Small intestine (tissue), 7 donors: Measurements from ENCODE around the gene LIPH. TPM values are rescaled to one million over a fixed set of nuclear protein-coding genes. Genes with fewer than 3 reads are reported as not detected.

Experiments
- DNase-seq, 2 donors: peaks; one replicate each; pipeline versions ENCODE4 v3.0.0 to v3.0.0-alpha.2; 2013
- FAIRE-seq: peaks from 2 replicates; lab custom pipeline; 2012; peaks lifted over from hg19 to GRCh38; lab: Jason Lieb, UNC
- H3K27ac ChIP-seq, 3 donors: one replicate each; pipeline ENCODE4 v1.5.1; 2013; ENCODE audit warnings: low read length in 2 of 3, mild to moderate bottlenecking in 2 of 3, control low read depth in 1 of 3, inconsistent platforms in 1 of 3, low read depth in 1 of 3, moderate library complexity in 1 of 3
- H3K27me3 ChIP-seq, 3 donors: one replicate each; pipeline ENCODE4 v1.6.1; 2013; ENCODE audit warnings: low read length in 3 of 3, inconsistent platforms in 1 of 3; ENCODE audit not compliant: control insufficient read depth in 3 of 3, insufficient read depth in 3 of 3
- H3K36me3 ChIP-seq, 3 donors: one replicate each; pipeline ENCODE4 v1.6.1; 2013; ENCODE audit warnings: low read length in 3 of 3, inconsistent platforms in 1 of 3, low read depth in 1 of 3, mild to moderate bottlenecking in 1 of 3, moderate library complexity in 1 of 3; ENCODE audit not compliant: control insufficient read depth in 3 of 3, insufficient read depth in 2 of 3
- H3K4me1 ChIP-seq, 3 donors: one replicate each; pipeline ENCODE4 v1.6.1; 2013; ENCODE audit warnings: low read length in 2 of 3, inconsistent platforms in 1 of 3, low read depth in 1 of 3, mild to moderate bottlenecking in 1 of 3, moderate library complexity in 1 of 3; ENCODE audit not compliant: control insufficient read depth in 3 of 3, insufficient read depth in 2 of 3
- H3K4me3 ChIP-seq, 3 donors: one replicate each; pipeline ENCODE4 v1.5.1; 2013; ENCODE audit warnings: low read length in 3 of 3, control low read depth in 1 of 3, inconsistent platforms in 1 of 3, low read depth in 1 of 3, mild to moderate bottlenecking in 1 of 3, moderate library complexity in 1 of 3
- H3K9me3 ChIP-seq, 2 donors: one replicate each; pipeline ENCODE4 v1.6.1; 2013; ENCODE audit warnings: low read depth in 1 of 2, low read length in 1 of 2; ENCODE audit not compliant: control insufficient read depth in 2 of 2, insufficient read depth in 1 of 2
- WGBS, 3 donors: extraction: QIAGEN DNeasy Blood & Tissue Kit; methylation state at CpG; one replicate each; pipeline ENCODE4 v1.1.7; 2013; 5-methylcytosine and 5-hydroxymethylcytosine counted together
- polyA plus RNA-seq, 4 donors: library from polyadenylated mRNA; stranded (reverse) in 3 of 4; unstranded in 1 of 4; fragments of 200-250 nt in 3 of 4; fragments of 120-200 nt in 1 of 4; gene quantifications; one replicate each; pipeline versions ENCODE4 v1.2.1 to v1.2.3, GENCODE V29; 2013
- donor health status: healthy with polysubstance abuse.
- donor health status: control.
- donor health status: control.
- donor health status: Bipolar disorder and iron deficiency.
- donor health status: healthy.

The LIPH gene
- polyA plus RNA-seq, 4 donors: 5.0 to 10.4 (median 8.4) TPM

- Histone ChIP-seq H3K27me3 (no peaks in the 10 kb centered on the region), H3K4me3 (no peak overlapping the region), H3K9me3 (no peaks in the 10 kb centered on the region), H3K36me3 (no peaks in the 10 kb centered on the region), H3K4me1 (peaks cover 0 to 25% (median 0%) of the 10 kb centered on the region in 3 donors), H3K27ac (peak overlapping the region; percentile 88 to 99 (median 88))
- 5 to 14% (median 11%) methylated on average over 9 of the region's 9 CpGs for WGBS, 3 donors
- DNase-seq (peak; percentile 95 to 99), FAIRE-seq (no peak)
Measured at GRCh38 chr3:185537369-185537970, 14.9 kb downstream of the LIPH start.

- no peak for FAIRE-seq
- Histone ChIP-seq H3K4me3 (no peak overlapping the region), H3K36me3 (no peaks in the 10 kb centered on the region), H3K4me1 (peaks cover 0 to 37% (median 0%) of the 10 kb centered on the region in 3 donors), H3K9me3 (no peaks in the 10 kb centered on the region), H3K27ac (peak overlapping the region in 1 of 3 donors; percentile 26), H3K27me3 (no peaks in the 10 kb centered on the region)
- peak; percentile 27 to 39 for DNase-seq
- 67 to 84% (median 68%) methylated on average over 2 of the region's 2 CpGs for WGBS, 3 donors
Measured at GRCh38 chr3:185534511-185534910, 17.9 kb downstream of the LIPH start.

- no peak for DNase-seq
- Histone ChIP-seq H3K4me3 (no peak overlapping the region), H3K4me1 (peaks cover 0 to 33% (median 0%) of the 10 kb centered on the region in 3 donors), H3K36me3 (no peaks in the 10 kb centered on the region), H3K27ac (no peak overlapping the region), H3K27me3 (no peaks in the 10 kb centered on the region), H3K9me3 (no peaks in the 10 kb centered on the region)
- no peak for FAIRE-seq
- WGBS, 3 donors: 62 to 69% (median 64%) methylated on average over 5 of the region's 5 CpGs
Measured at GRCh38 chr3:185532901-185533300, 19.5 kb downstream of the LIPH start.

- no peak overlapping the region for H3K4me3 ChIP-seq
- H3K27me3 ChIP-seq: no peaks in the 10 kb centered on the region
- peaks cover 0 to 22% (median 3%) of the 10 kb centered on the region in 3 donors for H3K4me1 ChIP-seq
- FAIRE-seq: no peak
- H3K9me3 ChIP-seq: no peaks in the 10 kb centered on the region
- DNase-seq: peak; percentile 71
- 22 to 49% (median 40%) methylated on average over 5 of the region's 5 CpGs for WGBS, 3 donors
- peaks cover 0 to 10% (median 0%) of the 10 kb centered on the region in 3 donors for H3K36me3 ChIP-seq
- peak overlapping the region in 1 of 3 donors; percentile 51 for H3K27ac ChIP-seq
Measured at GRCh38 chr3:185530856-185531255, 21.5 kb downstream of the LIPH start.

GRCh38 chr3:185528532-185528931 is 23.9 kb downstream of the LIPH start:
- H3K9me3 ChIP-seq: no peaks in the 10 kb centered on the region
- no peak overlapping the region for H3K4me3 ChIP-seq
- H3K27ac ChIP-seq: no peak overlapping the region
- peaks cover 0 to 13% (median 0%) of the 10 kb centered on the region in 3 donors for H3K36me3 ChIP-seq
- H3K27me3 ChIP-seq: no peaks in the 10 kb centered on the region
- FAIRE-seq: no peak
- peaks cover 0 to 12% (median 3%) of the 10 kb centered on the region in 3 donors for H3K4me1 ChIP-seq
- whole genome bisulfite sequencing, 3 donors: 69 to 85% (median 70%) methylated on average over 6 of the region's 6 CpGs
- DNase-seq: no peak

- Histone ChIP-seq H3K9me3 (no peaks in the 10 kb centered on the region), H3K36me3 (peaks cover 0 to 16% (median 0%) of the 10 kb centered on the region in 3 donors), H3K4me3 (no peak overlapping the region), H3K27ac (no peak overlapping the region), H3K4me1 (peaks cover 0 to 12% (median 3%) of the 10 kb centered on the region in 3 donors), H3K27me3 (no peaks in the 10 kb centered on the region)
- DNase-seq (peak in 1 of 2 donors; percentile 71), FAIRE-seq (no peak)
- WGBS, 3 donors: 32 to 65% (median 38%) methylated on average over 9 of the region's 9 CpGs
Measured at GRCh38 chr3:185527364-185527763, 25.0 kb downstream of the LIPH start.

GRCh38 chr3:185526349-185526951 is 25.9 kb downstream of the LIPH start:
- 57 to 80% (median 66%) methylated on average over 2 of the region's 2 CpGs for whole genome bisulfite sequencing, 3 donors
- H3K4me3 ChIP-seq: no peak overlapping the region

GRCh38 chr3:185521349-185522138 is 30.8 kb downstream of the LIPH start:
- H3K36me3 ChIP-seq: peaks cover 0 to 17% (median 2%) of the 10 kb centered on the region in 3 donors
- no peak overlapping the region for H3K4me3 ChIP-seq
- H3K27me3 ChIP-seq: peaks cover 0 to 2% (median 0%) of the 10 kb centered on the region in 3 donors
- FAIRE-seq (no peak), DNase-seq (no peak)
- 85 to 98% (median 92%) methylated on average over 7 of the region's 7 CpGs for WGBS, 3 donors
- H3K9me3 ChIP-seq: no peaks in the 10 kb centered on the region
- no peaks in the 10 kb centered on the region for H3K4me1 ChIP-seq
- H3K27ac ChIP-seq: no peak overlapping the region

More at GRCh38 chr3:185526349-185526951, 25.9 kb downstream of the LIPH start:
- FAIRE-seq (peak; percentile 5), DNase-seq (no peak)
- H3K36me3 ChIP-seq: peaks cover 0 to 16% (median 2%) of the 10 kb centered on the region in 3 donors
- no peaks in the 10 kb centered on the region for H3K27me3 ChIP-seq
- no peaks in the 10 kb centered on the region for H3K9me3 ChIP-seq
- no peak overlapping the region for H3K27ac ChIP-seq
- peaks cover 0 to 12% (median 3%) of the 10 kb centered on the region in 3 donors for H3K4me1 ChIP-seq
